HepG2 (cell line): ENCODE results near the gene SYNGR2. TPM values are rescaled to one million over a fixed set of nuclear protein-coding genes. Genes with fewer than 3 reads are reported as not detected.

Experiments
- ATAC-seq: fragments of 200-7000 bp; cut with Tn5 transposase; 3 replicates; pipeline ENCODE4 v1.9.1; 2020; ENCODE audit warnings: mild to moderate bottlenecking, moderate library complexity
- BruUV-seq: library from RNA; stranded (reverse); fragments of 400-500 nt; replicated peaks from 2 replicates; lab custom pipeline; 2021; lab: Mats Ljungman, UMichigan
- CTCF ChIA-PET: fragments of 300-600 bp; formaldehyde crosslinking; extraction: SDS; loops from one replicate; lab custom pipeline; 2021; ENCODE audit warnings: low total read pairs, inconsistent platforms, low intra/inter-chr PET ratio; lab: Yijun Ruan, JAX
- POLR2A ChIA-PET: fragments of 350-600 bp; sonication (Branson Sonifier 250); formaldehyde crosslinking; loops from one replicate; lab custom pipeline; 2020; ENCODE audit warnings: antibody characterized with exemption, inconsistent platforms; lab: Yijun Ruan, JAX
- DNase-seq: peaks from one replicate; pipeline ENCODE4 v3.0.0-alpha.2; 2015; ENCODE audit warnings: low spot score
- FAIRE-seq: peaks from 3 replicates; lab custom pipeline; 2011; peaks lifted over from hg19 to GRCh38; lab: Jason Lieb, UNC
- H2AFZ ChIP-seq: one replicate; pipeline ENCODE4 v1.6.1; 2011; ENCODE audit warnings: low read length, inconsistent platforms
- H3K27ac ChIP-seq: fragments of 300-600 bp; 3 replicates; pipeline ENCODE4 v1.8.0; 2011; ENCODE audit warnings: mixed run types, mild to moderate bottlenecking, mixed read lengths, low read length, inconsistent platforms; ENCODE audit not compliant: insufficient read depth; ENCODE audit errors: extremely low read length
- H3K27me3 ChIP-seq, 2 experiments: fragments of 200-600 bp in 1 of 2; 2 replicates in 1 of 2; 3 replicates in 1 of 2; pipeline versions ENCODE4 v1.6.0 to v1.8.0; 2011; ENCODE audit warnings: low read length in 2 of 2, mild to moderate bottlenecking in 2 of 2, moderate library complexity in 2 of 2, inconsistent platforms in 1 of 2; ENCODE audit not compliant: insufficient read depth in 2 of 2, control insufficient read depth in 1 of 2
- H3K36me3 ChIP-seq, 2 experiments: fragments of 200-600 bp in 1 of 2; replicated peaks in 1 of 2; 2 replicates in 1 of 2; 3 replicates in 1 of 2; pipeline versions ENCODE4 v1.5.1 to v1.8.0; 2011; ENCODE audit warnings: low read length in 2 of 2, inconsistent platforms in 1 of 2; ENCODE audit not compliant: insufficient read depth in 2 of 2, control insufficient read depth in 1 of 2
- H3K4me1 ChIP-seq: 2 replicates; pipeline ENCODE4 v1.5.1; 2012; ENCODE audit warnings: low read length, inconsistent platforms; ENCODE audit not compliant: insufficient read depth
- H3K4me2 ChIP-seq: 2 replicates; pipeline ENCODE4 v1.6.0; 2011; ENCODE audit warnings: low read depth, low read length, inconsistent platforms
- H3K4me3 ChIP-seq, 3 experiments: fragments of 200-600 bp in 1 of 3; sonication (generic), shearing (Covaris generic) in 1 of 3; replicated peaks in 1 of 3; 2 replicates each; pipeline ENCODE4 v1.5.1; 2011 to 2016; ENCODE audit warnings: low read length in 3 of 3, inconsistent platforms in 2 of 3, low read depth in 2 of 3, mild to moderate bottlenecking in 2 of 3, control low read depth in 1 of 3, mixed read lengths in 1 of 3; ENCODE audit not compliant: insufficient read depth in 1 of 3
- H3K79me2 ChIP-seq: one replicate; pipeline ENCODE4 v1.6.1; 2011; ENCODE audit warnings: low read length, inconsistent platforms; ENCODE audit not compliant: insufficient read depth
- H3K9ac ChIP-seq: 2 replicates; pipeline ENCODE4 v1.6.0; 2011; ENCODE audit warnings: mild to moderate bottlenecking, low read depth, low read length, inconsistent platforms; ENCODE audit not compliant: insufficient read depth
- H3K9me3 ChIP-seq: 2 replicates; pipeline ENCODE4 v1.5.1; 2012; ENCODE audit warnings: mild to moderate bottlenecking, low read length
- H4K20me1 ChIP-seq: 2 replicates; pipeline ENCODE4 v1.6.0; 2011; ENCODE audit warnings: inconsistent platforms, mild to moderate bottlenecking, low read length, moderate library complexity; ENCODE audit not compliant: insufficient read depth
- DNMT1 ChIP-seq: sonication (generic); formaldehyde crosslinking; IDR thresholded peaks from 2 replicates; pipeline ENCODE4 v1.5.1; 2020; ENCODE audit warnings: mild to moderate bottlenecking, missing genetic modification reagents
- ELF1 ChIP-seq: sonication (generic); formaldehyde crosslinking; IDR thresholded peaks from 2 replicates; pipeline ENCODE4 v1.4.0; 2020; ENCODE audit warnings: missing genetic modification reagents
- ETV5 ChIP-seq: IDR thresholded peaks from 2 replicates; pipeline ENCODE4 v1.6.1; 2018; ENCODE audit warnings: missing biosample characterization, missing genetic modification reagents, inconsistent platforms, borderline replicate concordance
- HMGXB3 ChIP-seq: sonication (generic); formaldehyde crosslinking; IDR thresholded peaks from 2 replicates; pipeline ENCODE4 v1.4.0; 2020; ENCODE audit warnings: missing genetic modification reagents, borderline replicate concordance
- JUND ChIP-seq: sonication (generic); formaldehyde crosslinking; IDR thresholded peaks from 2 replicates; pipeline ENCODE4 v1.8.0; 2022; ENCODE audit warnings: mild to moderate bottlenecking, missing genetic modification reagents
- KDM6A ChIP-seq: IDR thresholded peaks from 2 replicates; pipeline ENCODE4 v1.6.1; 2016; ENCODE audit warnings: low read depth
- MTA1 ChIP-seq: sonication (generic); formaldehyde crosslinking; IDR thresholded peaks from 2 replicates; pipeline ENCODE4 v1.4.0; 2020; ENCODE audit warnings: missing genetic modification reagents, mild to moderate bottlenecking, borderline replicate concordance
- RARA ChIP-seq: IDR thresholded peaks from 2 replicates; pipeline ENCODE4 v1.6.1; 2016; ENCODE audit warnings: missing genetic modification reagents, missing compliant biosample characterization
- TOPORS ChIP-seq: sonication (generic); formaldehyde crosslinking; IDR thresholded peaks from 2 replicates; pipeline ENCODE4 v1.8.0; 2023; ENCODE audit warnings: mild to moderate bottlenecking, missing genetic modification reagents
- ZBTB44 ChIP-seq: sonication (generic); formaldehyde crosslinking; IDR thresholded peaks from 2 replicates; pipeline ENCODE4 v1.4.0; 2020; ENCODE audit warnings: missing genetic modification reagents
- ZFP36 ChIP-seq: fragments of 150-350 bp; IDR thresholded peaks from 2 replicates; pipeline ENCODE4 v1.6.1; 2018; ENCODE audit warnings: borderline replicate concordance, low read length, low read depth; ENCODE audit not compliant: partially characterized antibody
- ZNF10 ChIP-seq: sonication (generic); formaldehyde crosslinking; IDR thresholded peaks from 2 replicates; pipeline ENCODE4 v1.4.0; 2020; ENCODE audit warnings: mild to moderate bottlenecking, low read depth, missing genetic modification reagents, borderline replicate concordance
- ZNF501 ChIP-seq: sonication (generic); formaldehyde crosslinking; IDR thresholded peaks from 2 replicates; pipeline ENCODE4 v1.5.1; 2020; ENCODE audit warnings: mild to moderate bottlenecking, moderate library complexity, missing genetic modification reagents
- ZNF800 ChIP-seq: sonication (generic); formaldehyde crosslinking; IDR thresholded peaks from 2 replicates; pipeline ENCODE4 v1.4.0; 2020; ENCODE audit warnings: missing genetic modification reagents
- WGBS: methylation state at CpG from one replicate; pipeline ENCODE4 v1.1.6; 2017; ENCODE audit warnings: low lambda C conversion rate; 5-methylcytosine and 5-hydroxymethylcytosine counted together
- in situ Hi-C: cut with HindIII; loops from 2 replicates; pipeline ENCODE4 v1.10.0; 2017; ENCODE audit warnings: low pct_unique_long_range_greater_than_20kb; ENCODE audit not compliant: extremely low pct_ligation_motif_present
- intact Hi-C: fragments of 100-400 bp; cut with micrococcal nuclease; formaldehyde crosslinking; loops from one replicate; pipeline ENCODE4 v1.10.0; 2022; ENCODE audit not compliant: unreplicated experiment
- polyA plus RNA-seq, 8 experiments: library from polyadenylated mRNA; depleted of rRNA in 3 of 8; stranded (reverse) in 7 of 8; unstranded in 1 of 8; fragments of >200 nt; fragmentation: Illumina TruSeq in 4 of 8; extraction: Trizol in 4 of 8; gene quantifications; 2 replicates each; pipeline versions ENCODE4 v1.2.1 to v1.2.3, GENCODE V29; 2011 to 2016; ENCODE audit warnings: low read depth in 4 of 8, missing spikeins in 1 of 8, mixed read lengths in 1 of 8; ENCODE audit not compliant: insufficient read depth in 1 of 8
- total RNA-seq, 5 experiments: library from RNA; depleted of rRNA; stranded (reverse); fragments of >200 nt; fragmentation: Illumina TruSeq; extraction: Trizol; gene quantifications; 2 replicates each; pipeline ENCODE4 v1.2.3, GENCODE V29; 2016; ENCODE audit warnings: low read depth in 1 of 5

The SYNGR2 gene
- total and polyA plus RNA-seq, 2 of the 13 experiments (the other 11 are each of a cell fraction or from before 2014, with no cell fraction given) = 46.7 to 170 TPM

- peak overlapping the region in 1 of 3 experiments; percentile 23; a peak in 1 of 6 replicates for H3K4me3 ChIP-seq
- no peaks in the 10 kb centered on the region for H4K20me1 ChIP-seq
- intact Hi-C loops (loop anchor here (1.0 kb wide), 1 partner anchor 18 kb away; no protein-coding TSS in a partner anchor), in situ Hi-C loops (no loop called here)
- H3K9me3 ChIP-seq = no peaks in the 10 kb centered on the region
- H3K4me2 ChIP-seq = peak overlapping the region; percentile 29; the same call in 1 of the 2 replicates
- H3K27me3 ChIP-seq = no peaks in the 10 kb centered on the region
- no peak overlapping the region for H3K9ac ChIP-seq
- peaks cover 93% of the 10 kb centered on the region for H3K4me1 ChIP-seq
- WGBS = 52% methylated on average over 9 of the region's 9 CpGs
- no peaks in the 10 kb centered on the region for H3K79me2 ChIP-seq
- ChIA-PET POLR2A (interaction anchor here (1.0 to 2.5 kb wide), 4 partner anchors 9 to 52 kb away, joined by 3 to 10 read pairs (median 6); partner anchors contain the start of genes AFMID and TK1), CTCF (interaction anchor here (1.3 to 2.3 kb wide), 2 partner anchors 18 to 22 kb away, joined by 11 to 17 read pairs; no protein-coding TSS in a partner anchor)
- FAIRE-seq (no peak), ATAC-seq (no peak), DNase-seq (no peak)
- no peak overlapping the region for H2AFZ ChIP-seq
- H3K27ac ChIP-seq = no peak overlapping the region
- H3K36me3 ChIP-seq = no peaks in the 10 kb centered on the region
- no TSS peak for BruUV-seq
- TF ChIP-seq ZBTB44 (no peak), HMGXB3 (no peak), MTA1 (CRISPR knock-in tag) (no peak), ZNF10 (CRISPR knock-in tag) (no peak), ZFP36 (no peak), KDM6A (no peak), ELF1 (CRISPR knock-in tag) (peak; percentile 55; the same call in 1 of the 2 replicates), ZNF800 (no peak), DNMT1 (0 out of 2 replicates have a peak, but pooled peaks have one; percentile 20), ZNF501 (CRISPR knock-in tag) (0 out of 2 replicates have a peak, but pooled peaks have one; percentile 1), ETV5 (CRISPR knock-in tag) (0 out of 2 replicates have a peak, but pooled peaks have one; percentile 32), TOPORS (0 out of 2 replicates have a peak, but pooled peaks have one; percentile 46), JUND (CRISPR knock-in tag) (no peak), RARA (CRISPR knock-in tag) (peak; percentile 3; the same call in 1 of the 2 replicates)
Observed at GRCh38 chr17:78134899-78135385, 33.4 kb upstream of the SYNGR2 start.
